ENCODE results near the gene TM6SF1.

DNA sequence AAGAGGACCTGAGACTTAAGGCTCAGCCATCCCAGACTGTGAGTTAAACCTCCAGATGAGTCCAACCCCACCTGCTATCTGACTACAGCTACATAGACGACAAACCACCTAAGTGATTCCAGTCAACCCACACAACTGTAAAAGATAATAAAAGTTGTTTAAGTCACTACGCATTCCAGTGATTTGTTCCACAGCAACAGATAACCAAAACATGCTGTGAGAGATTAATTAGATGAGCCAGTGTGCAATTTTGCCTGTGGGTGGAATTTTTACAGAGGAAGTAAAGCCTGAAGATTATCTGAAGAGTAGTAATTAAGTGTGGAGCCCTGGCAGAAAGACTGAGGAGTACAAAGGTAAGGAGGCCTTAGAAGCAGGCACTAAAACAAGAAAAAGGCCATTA is 45.8 kb upstream of the TM6SF1 start:
- TF ChIP-seq CTCF (IDR thresholded peaks at IDR 0.05; ENCODE audit: insufficient read depth, low read length, poor library complexity, severe bottlenecking), result no peak
- no peak for TF ChIP-seq EZH2phosphoT487 (conservative IDR thresholded peaks at IDR 0.05; ENCODE audit: low read length)

Data from SU-DHL-6 (cell line).